ENCODE measurements around the gene HSD17B1. TPM values are rescaled to one million over a fixed set of nuclear protein-coding genes. Genes with fewer than 3 reads are reported as not detected.

The HSD17B1 gene
- total and polyA plus RNA-seq, 2 of the 13 experiments (the other 11 are each of a cell fraction or from before 2014, with no cell fraction given), result 0.54 to 0.93 TPM

DNA sequence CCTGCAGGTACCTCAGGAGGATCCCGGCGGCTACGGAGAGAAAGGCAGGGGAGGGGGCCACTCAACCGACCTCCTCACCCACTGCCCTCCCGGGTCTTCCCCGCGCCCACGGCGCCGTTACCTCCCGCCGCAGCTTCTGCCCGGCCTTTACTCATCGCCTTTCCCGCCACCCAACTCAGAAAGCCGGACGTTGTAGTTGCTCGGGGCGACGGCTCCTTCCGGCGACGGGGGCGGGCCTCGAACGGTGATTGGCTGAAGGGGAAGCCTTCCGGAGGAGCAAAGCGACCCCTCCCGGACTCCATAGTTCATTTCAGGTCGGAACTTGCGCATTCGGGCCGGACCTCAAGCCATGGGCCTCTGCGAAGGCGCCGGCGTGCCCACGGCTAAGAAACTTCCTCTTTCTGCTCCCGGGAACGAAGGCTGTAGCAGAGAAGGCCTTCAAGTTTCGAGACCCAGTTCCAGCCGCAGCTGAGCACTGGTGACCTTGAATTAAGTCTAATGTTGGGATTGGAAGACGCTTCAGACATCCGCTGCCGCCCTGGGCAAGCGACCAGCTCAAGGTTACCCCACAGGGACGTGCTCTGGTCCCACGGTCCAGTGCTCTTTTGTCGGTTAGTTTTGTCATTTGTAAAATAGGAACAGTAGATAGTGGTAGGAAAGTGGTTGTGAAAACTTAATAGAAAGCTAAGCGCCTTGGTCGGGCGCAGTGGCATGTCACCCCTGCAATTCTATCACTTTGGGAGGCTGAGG lies 25.0 kb downstream of the HSD17B1 start, which contains the start of gene PSMC3IP (continued):
- TF ChIP-seq MAFF (IDR thresholded peaks at IDR 0.05; ENCODE audit: low read depth, low read length) (no peak), ZNF430 (CRISPR knock-in tag; IDR thresholded peaks at IDR 0.05) (peak; percentile 77; the same call in 1 of the 2 replicates), ZNF557 (CRISPR knock-in tag; IDR thresholded peaks at IDR 0.05) (no peak), HNRNPK (IDR thresholded peaks at IDR 0.05; ENCODE audit: low read depth, low read length, poor library complexity, severe bottlenecking) (no peak), ZFP36 (IDR thresholded peaks at IDR 0.05; ENCODE audit: borderline replicate concordance, low read depth, low read length, partially characterized antibody) (no peak), BCL6 (CRISPR knock-in tag; IDR thresholded peaks at IDR 0.05) (0 out of 2 replicates have a peak, but pooled peaks have one; percentile 36), ZNF580 (CRISPR knock-in tag; IDR thresholded peaks at IDR 0.05; ENCODE audit: borderline replicate concordance, low read depth) (peak; percentile 85; the same call in 1 of the 2 replicates), ZNF761 (CRISPR knock-in tag; conservative IDR thresholded peaks at IDR 0.05) (peak; percentile 70; the same call in 1 of the 2 replicates), RFX3 (CRISPR knock-in tag; IDR thresholded peaks at IDR 0.05) (peak; percentile 99), NFIB (CRISPR knock-in tag; IDR thresholded peaks at IDR 0.05; ENCODE audit: borderline replicate concordance) (no peak), ZNF326 (CRISPR knock-in tag; IDR thresholded peaks at IDR 0.05; ENCODE audit: borderline replicate concordance) (peak; percentile 66; the same call in 1 of the 2 replicates), ZNF75D (CRISPR knock-in tag; IDR thresholded peaks at IDR 0.05; ENCODE audit: borderline replicate concordance) (no peak), TAF15 (IDR thresholded peaks at IDR 0.05; ENCODE audit: low read depth, low read length, poor library complexity, severe bottlenecking) (peak; percentile 99), ZNF780A (CRISPR knock-in tag; IDR thresholded peaks at IDR 0.05) (no peak), ZNF660 (CRISPR knock-in tag; IDR thresholded peaks at IDR 0.05; ENCODE audit: borderline replicate concordance, low read depth) (no peak), MYC (CRISPR knock-in tag; IDR thresholded peaks at IDR 0.05; ENCODE audit: borderline replicate concordance) (peak; percentile 78), ZNF569 (CRISPR knock-in tag; IDR thresholded peaks at IDR 0.05; ENCODE audit: borderline replicate concordance) (no peak), MTA3 (CRISPR knock-in tag; IDR thresholded peaks at IDR 0.05) (no peak), ZNF615 (CRISPR knock-in tag; IDR thresholded peaks at IDR 0.05; ENCODE audit: borderline replicate concordance) (peak; percentile 18; the same call in 1 of the 2 replicates)
- TF ChIP-seq, protein P1, sequence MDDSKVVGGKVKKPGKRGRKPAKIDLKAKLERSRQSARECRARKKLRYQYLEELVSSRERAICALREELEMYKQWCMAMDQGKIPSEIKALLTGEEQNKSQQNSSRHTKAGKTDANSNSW (CRISPR knock-in tag; IDR thresholded peaks at IDR 0.05; ENCODE audit: borderline replicate concordance), result no peak
- TF ChIP-seq, protein P2, sequence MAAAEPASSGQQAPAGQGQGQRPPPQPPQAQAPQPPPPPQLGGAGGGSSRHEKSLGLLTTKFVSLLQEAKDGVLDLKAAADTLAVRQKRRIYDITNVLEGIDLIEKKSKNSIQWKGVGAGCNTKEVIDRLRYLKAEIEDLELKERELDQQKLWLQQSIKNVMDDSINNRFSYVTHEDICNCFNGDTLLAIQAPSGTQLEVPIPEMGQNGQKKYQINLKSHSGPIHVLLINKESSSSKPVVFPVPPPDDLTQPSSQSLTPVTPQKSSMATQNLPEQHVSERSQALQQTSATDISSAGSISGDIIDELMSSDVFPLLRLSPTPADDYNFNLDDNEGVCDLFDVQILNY (CRISPR knock-in tag; conservative IDR thresholded peaks at IDR 0.05), result peak; percentile 99
- TF ChIP-seq, protein P3, sequence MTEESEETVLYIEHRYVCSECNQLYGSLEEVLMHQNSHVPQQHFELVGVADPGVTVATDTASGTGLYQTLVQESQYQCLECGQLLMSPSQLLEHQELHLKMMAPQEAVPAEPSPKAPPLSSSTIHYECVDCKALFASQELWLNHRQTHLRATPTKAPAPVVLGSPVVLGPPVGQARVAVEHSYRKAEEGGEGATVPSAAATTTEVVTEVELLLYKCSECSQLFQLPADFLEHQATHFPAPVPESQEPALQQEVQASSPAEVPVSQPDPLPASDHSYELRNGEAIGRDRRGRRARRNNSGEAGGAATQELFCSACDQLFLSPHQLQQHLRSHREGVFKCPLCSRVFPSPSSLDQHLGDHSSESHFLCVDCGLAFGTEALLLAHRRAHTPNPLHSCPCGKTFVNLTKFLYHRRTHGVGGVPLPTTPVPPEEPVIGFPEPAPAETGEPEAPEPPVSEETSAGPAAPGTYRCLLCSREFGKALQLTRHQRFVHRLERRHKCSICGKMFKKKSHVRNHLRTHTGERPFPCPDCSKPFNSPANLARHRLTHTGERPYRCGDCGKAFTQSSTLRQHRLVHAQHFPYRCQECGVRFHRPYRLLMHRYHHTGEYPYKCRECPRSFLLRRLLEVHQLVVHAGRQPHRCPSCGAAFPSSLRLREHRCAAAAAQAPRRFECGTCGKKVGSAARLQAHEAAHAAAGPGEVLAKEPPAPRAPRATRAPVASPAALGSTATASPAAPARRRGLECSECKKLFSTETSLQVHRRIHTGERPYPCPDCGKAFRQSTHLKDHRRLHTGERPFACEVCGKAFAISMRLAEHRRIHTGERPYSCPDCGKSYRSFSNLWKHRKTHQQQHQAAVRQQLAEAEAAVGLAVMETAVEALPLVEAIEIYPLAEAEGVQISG (CRISPR knock-in tag; IDR thresholded peaks at IDR 0.05), result peak; percentile 86
- TF ChIP-seq, protein P4, sequence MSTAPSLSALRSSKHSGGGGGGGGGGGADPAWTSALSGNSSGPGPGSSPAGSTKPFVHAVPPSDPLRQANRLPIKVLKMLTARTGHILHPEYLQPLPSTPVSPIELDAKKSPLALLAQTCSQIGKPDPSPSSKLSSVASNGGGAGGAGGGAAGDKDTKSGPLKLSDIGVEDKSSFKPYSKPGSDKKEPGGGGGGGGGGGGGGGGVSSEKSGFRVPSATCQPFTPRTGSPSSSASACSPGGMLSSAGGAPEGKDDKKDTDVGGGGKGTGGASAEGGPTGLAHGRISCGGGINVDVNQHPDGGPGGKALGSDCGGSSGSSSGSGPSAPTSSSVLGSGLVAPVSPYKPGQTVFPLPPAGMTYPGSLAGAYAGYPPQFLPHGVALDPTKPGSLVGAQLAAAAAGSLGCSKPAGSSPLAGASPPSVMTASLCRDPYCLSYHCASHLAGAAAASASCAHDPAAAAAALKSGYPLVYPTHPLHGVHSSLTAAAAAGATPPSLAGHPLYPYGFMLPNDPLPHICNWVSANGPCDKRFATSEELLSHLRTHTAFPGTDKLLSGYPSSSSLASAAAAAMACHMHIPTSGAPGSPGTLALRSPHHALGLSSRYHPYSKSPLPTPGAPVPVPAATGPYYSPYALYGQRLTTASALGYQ (CRISPR knock-in tag; IDR thresholded peaks at IDR 0.05), result peak; percentile 82
